GM18499 (cell line): ENCODE data around the gene CACNA2D3.

ENCODE experiments used
- ATAC-seq: cut with Tn5 transposase; IDR thresholded peaks from one replicate; pipeline ENCODE4 v1.9.1; 2021; ENCODE audit warnings: moderate number of reproducible peaks; ENCODE audit not compliant: insufficient read depth, unreplicated experiment

Gene CACNA2D3

DNA sequence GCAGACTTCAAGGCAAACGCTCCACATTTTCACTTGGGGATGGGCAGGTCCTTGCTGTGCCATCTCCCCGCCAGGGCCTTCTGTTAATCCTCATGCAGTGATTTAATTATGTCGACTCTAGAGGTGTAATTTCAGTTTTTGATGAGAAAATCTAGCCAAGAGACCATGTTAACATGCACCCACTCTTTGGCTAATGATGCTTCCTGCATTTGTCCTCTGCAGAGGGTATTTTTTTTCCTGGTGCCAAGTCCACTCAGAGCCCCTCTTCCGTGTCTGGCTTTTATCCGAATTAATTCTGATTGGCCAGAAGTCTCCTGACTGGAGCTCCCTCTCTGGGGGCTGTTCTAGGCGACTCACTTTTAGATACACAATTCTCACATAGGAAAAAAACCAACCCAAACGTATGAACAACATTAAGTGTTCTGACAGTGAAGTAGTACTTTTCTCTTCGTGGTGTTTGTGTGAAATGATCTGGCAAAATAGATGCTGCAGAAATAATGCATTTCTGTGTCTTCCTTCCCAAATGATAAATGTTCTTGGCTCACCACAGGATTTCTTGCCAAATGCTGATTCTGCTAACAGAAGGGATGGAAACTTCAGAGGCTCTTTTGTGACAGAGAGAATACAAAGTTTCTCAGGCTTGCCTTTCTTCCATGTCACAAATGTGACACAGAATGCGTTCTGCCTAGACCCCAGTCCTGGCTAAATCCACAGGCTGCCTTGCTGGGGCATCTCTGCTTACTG is 190.0 kb downstream of the CACNA2D3 start:
- ATAC-seq: no peak

DNA sequence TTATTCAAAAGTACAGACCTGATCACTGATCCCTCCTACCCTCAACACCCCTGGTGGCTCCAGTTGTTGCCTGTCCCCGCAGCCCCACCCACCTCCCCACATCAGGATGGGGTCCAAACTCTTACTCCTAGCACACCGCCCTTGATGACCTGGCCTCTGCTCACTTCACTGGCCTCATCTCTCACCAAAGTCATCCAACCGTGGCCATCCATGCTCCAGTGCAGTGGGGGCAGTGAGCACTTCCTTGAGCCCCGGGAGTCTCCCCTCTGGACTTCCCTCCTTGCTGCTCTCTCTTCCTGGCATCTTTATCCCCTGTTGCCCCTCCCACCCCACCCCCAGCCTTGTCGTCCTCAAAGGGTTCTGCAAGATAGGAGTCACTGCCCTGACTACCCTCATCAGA is 191.1 kb downstream of the CACNA2D3 start:
- ATAC-seq: no peak

DNA sequence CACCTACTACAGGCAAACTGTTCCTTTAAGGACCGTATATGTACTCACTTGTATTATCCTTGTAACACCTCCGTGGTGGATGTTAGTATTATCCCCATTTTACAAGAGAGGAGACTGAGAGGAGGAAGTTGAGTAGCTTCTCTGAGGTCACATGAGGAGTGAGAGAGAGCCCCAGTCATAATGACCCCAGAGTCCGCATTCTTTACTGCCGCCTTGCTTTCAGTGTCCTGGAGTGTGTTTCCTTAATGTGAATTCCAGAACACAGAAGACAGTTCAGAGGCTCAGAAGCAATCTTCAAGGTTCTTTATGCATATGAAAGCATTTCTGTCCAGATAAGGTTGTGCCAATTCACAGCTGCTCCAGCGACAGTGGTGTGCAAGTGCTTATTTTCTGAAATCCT is 199.2 kb downstream of the CACNA2D3 start:
- ATAC-seq: no peak

DNA sequence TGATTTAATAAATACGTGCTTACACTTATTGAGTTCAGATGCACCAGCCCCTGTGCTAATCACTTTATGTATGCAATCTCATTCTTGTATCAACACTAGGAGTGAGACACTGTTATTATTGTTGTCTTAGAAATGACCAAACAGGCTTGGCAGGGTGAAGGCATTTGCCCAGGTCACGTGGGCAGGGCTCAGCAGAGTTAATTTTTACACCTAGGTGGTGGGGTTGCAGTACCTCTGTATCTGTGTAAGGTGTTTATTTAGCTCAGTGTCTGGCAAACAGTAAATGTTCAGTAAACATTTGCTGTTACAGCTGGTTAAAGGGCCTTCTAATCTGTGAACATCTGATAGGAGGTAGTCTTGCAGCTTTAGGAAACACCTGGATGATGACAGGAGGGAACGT is 200.0 kb downstream of the CACNA2D3 start:
- ATAC-seq: no peak

DNA sequence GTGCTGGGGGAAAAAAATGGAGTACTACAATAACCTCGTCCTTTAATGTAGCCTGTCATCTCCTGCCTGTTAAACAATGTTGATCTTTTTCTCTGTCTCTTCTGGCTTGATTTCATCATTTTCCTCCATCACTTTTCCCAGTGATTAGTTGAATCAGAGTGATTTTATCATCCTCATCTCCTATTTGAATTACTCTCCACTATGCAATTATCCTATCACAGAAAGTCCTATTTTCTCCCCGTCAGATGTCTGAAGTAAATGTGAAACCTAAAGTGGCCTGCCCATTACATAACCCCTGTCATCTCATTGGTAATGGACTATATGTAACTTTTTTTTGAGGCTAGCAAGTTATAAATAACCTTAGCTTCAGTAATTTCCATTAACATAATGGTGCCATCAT is 201.8 kb downstream of the CACNA2D3 start:
- no peak for ATAC-seq

DNA sequence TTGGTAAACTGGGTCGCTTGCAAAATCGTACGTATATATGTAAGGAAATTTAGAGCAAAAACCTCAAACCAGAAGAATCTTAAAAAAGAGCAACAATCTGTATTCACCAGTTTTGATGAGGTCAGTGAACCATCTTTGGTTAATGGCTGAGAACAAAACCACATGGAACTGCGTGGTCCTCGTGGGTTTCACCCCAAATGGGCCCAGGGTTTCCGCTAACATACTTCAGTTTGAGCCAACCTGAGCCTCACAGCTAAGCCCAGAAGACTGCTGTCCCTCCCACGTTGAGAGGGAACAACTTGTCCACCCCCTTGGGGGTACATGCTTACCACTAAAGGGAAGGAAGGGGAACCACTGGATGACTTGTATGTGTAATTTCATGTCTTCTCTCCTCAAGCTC is 204.6 kb downstream of the CACNA2D3 start:
- no peak for ATAC-seq

DNA sequence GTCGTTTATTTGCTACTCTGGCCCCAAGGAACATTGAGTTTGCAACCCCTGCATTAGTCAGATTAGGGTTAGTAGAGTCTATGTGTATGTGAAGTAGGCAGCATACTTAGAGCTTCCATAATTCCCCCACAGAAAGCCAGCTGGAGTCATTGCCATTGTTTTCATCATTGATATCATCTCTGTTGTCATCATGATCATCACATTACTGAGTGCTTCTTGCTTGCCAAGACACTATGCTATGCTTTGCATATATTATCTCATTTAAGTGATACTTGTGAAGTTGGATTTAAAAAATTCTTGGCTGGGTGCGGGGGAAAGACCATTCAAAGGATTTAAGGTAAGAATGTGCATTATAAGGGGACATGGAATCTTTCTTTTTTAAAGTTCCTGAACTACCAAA is 209.0 kb downstream of the CACNA2D3 start:
- ATAC-seq: no peak

DNA sequence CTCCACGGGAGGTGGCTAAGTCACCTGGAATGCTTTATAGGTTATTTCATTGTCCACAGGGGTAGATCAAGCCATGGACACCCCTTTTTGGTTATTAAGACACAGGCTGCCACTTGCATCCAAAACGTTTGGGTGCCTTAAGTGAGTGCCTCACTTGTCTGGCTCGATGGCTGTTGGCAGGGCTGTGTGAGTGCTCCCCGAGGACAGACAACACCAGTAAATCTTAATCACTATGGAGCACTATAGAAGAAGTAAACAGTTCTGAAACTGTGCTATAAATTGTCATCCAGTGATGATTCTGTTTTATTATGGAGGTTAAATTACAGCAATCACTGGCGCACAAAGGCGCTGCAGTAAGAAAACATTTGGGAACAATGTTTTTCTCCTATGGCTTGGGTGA is 215.5 kb downstream of the CACNA2D3 start:
- ATAC-seq: no peak

DNA sequence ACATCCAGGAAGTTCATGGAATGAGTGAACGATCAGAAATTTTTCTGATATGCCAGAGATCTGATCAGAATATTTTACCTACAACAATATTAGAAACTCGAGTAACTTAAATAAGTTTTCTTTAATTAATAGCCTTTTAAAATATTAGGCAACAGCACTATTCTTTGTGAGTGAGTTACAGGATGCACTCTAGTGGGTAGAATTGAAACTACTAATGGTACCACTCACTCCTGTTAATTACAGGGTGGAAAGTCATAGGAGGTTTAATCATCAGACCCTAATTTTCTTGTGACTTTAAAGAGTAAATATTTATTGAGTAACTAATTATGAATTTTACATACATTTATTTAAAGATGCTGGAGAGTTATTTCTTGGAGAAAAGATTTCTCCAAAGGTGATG is 217.3 kb downstream of the CACNA2D3 start:
- ATAC-seq: no peak

DNA sequence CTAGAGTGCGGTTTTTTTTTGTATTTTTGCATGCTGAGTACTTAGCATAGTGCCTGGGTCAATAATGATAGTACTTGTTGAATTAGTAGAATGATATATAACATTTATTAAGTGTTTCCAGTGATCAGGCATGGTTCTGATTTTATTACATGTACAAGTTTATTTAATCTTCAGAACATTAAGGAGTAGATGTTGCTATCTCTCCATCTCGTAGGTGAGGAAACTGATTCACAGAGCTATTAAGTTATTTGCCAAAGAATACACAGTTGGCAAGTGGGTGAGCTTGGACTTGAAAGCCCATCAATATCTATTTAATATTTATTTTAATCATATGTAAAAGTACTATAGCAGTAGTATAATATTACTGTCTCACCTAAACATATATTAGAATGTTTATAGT is 219.5 kb downstream of the CACNA2D3 start:
- ATAC-seq: no peak

DNA sequence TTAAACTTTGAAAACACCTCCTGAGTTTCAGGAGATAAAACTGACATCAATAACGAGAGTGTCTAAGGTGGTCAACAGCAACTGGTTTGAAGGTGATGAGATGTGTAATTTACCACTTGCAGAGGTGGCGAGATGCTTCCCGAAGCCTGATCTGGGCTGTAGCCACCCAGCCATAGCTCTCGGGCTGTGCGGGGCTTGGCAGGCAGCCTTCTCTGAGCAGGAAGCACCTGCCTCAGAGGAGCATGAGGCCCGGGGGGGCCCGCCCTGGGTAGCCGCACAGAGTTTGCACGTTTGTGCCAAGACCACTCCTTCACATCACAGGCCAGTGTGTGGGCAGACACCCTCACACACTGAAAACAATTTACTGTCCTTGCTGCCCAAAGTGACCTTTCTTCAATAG is 220.3 kb downstream of the CACNA2D3 start:
- ATAC-seq: no peak

DNA sequence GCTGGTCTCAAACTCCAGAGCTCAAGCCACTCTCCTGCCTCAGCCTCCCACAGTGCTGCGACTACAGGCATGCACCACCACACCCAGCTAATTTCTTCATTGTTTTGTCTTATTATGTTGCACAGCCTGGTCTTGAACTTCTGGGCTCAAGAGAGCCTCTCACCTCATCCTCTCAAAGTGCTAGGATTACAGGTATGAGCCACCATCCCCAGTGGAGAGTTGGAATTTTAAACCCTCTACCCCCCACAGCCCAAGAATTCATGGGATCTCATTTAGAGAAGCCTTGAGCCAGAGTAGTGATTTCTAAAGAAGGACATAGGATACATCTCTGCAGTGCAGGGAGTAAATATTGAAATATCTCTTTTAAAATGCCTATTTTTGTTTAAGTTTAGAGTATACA is 221.1 kb downstream of the CACNA2D3 start:
- no peak for ATAC-seq

DNA sequence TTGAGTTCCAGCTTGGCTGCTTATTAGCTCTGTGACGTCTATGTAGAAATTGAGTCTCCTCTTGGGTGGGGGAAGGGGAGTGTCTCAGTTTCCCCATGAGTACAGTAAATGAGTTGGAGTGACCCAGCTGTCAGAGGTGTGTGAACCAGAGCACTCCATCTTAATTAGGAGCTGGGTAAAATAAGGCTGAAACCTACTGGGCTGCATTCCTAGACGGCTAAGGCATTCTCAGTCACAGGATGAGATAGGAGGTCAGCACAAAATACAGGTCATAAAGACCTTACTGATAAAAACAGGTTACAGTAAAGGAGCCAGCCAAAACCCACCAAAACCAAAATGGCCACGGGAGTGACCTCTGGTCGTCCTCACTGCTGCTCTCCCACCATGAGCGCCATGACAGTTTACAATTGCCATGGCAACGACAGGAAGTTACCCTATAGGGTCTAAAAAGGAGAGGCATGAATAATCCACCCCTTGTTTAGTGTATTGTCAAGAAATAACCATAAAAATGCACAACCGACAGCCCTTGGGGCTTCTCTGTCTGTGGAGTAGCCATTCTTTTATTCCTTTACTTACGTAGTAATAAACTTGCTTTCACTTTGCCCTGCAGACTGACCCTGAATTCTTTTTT is 222.4 kb downstream of the CACNA2D3 start:
- no peak for ATAC-seq

DNA sequence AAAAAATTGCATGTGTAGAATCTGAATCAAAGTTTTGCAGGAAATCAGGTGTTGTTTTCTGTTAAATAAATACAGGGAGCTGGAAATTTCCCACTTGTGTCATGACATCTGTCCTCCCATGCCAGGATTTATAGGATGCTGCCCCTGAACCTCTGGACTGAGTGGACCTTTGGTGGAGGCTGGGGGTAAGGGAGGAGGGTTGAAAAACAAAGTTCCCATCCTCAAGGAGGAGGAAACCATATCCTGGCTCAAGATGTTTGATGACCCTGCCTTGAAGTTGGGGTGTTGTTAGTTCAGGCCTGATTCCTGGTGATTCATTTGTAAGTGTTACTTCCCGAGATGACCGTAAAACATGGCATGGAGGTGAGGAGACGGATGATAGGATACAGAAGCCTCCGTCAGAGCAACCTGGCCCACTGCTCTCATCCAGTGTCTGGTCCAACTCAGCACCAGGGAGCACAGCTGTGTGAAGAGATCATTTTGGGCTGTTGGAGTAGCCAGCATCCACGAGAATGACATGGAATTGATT is 223.6 kb downstream of the CACNA2D3 start:
- ATAC-seq: no peak

DNA sequence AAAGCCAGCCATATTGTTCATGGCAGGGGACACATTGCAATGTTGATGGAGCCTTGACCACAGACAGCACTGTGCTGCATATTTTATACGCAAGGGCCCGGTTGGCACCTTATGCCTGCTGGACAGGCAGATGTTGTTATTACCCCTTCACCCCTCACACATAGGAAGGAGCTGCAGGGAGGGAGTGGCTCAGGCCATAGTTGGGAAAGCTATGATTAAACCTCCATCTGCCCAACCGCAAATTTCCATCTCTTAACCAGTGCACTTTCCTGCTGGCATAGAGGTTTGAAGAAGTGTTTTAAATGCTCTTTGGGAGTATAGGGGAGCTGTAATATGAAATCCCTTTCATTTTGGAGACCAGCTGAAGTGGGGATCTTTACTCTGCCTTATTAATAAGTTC is 224.7 kb downstream of the CACNA2D3 start:
- no peak for ATAC-seq

DNA sequence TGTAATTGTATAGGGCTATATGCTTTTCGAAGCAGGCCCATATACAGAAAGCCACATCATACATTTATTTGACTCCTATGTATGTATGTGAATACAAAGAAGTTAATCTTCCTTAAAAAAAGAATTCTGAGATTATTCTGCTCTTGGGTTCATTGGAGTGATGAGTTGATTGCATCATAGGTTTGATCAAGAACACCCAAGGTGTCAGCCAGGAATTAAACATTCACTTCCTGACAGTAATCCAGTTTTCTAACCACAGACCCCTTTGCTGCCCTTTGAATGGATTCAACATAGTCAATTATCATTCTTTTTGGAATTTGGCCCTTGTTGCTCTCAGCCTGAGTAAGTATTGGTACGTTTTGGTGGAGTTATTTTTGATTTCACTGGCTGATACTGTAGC is 225.6 kb downstream of the CACNA2D3 start:
- no peak for ATAC-seq

DNA sequence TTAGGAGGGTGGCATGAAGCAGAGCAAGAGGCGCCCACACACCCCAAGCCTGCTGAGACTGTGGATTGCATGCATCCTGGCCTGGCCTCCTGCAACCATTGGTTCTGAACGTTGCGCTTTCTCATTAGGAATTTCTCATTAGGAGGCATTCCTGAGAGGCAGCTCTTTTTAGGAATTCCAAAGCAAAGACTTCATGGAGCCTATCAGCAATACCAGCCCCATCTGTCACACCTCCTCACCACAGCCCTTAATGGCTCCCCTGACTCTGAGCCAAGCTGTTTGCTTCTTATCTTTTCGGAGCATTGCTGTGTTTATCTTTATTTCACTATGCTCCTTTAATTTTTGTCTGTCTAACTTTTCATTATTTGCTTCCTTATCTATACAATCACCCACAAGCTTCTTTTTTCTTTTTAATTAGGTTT is 226.9 kb downstream of the CACNA2D3 start:
- no peak for ATAC-seq

DNA sequence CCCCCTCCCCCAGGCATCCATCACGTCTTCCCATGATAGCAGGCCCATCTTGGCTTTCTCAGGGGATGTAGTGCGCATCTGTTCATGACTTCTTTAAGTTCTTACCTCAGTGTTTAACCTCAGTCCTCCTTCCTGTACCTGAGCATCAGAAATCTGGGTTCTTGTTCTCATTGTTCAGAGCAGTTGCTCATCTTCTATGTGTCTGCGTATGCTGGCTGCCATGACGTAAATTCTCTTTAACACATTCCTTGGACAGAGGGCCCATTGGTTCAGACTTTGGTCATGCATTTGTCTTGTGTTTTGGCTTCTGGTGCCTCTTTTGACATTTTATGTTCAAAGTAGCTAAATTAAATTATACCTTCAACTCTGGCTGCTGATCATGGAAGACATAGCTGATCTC is 227.3 kb downstream of the CACNA2D3 start:
- ATAC-seq: no peak

DNA sequence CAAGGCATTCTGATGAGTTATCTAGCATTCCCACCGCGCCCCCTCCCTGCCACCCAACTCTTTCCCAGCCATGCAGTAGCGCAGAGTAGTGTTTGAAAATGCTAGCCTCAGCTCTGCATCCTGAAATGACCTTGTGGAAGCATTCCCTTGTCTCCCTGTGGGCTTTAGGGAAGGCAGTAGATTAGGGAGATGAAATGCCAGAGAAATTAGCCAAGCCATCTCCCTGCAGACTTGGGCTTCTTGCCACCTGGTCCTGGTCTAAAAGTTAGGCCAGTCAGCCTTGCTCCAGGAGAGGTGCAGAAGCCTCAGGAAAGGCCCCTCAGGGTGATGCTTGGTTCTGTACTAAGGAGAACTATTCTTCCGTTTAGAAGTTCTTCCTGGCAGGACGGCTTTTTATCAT is 231.2 kb downstream of the CACNA2D3 start:
- no peak for ATAC-seq

DNA sequence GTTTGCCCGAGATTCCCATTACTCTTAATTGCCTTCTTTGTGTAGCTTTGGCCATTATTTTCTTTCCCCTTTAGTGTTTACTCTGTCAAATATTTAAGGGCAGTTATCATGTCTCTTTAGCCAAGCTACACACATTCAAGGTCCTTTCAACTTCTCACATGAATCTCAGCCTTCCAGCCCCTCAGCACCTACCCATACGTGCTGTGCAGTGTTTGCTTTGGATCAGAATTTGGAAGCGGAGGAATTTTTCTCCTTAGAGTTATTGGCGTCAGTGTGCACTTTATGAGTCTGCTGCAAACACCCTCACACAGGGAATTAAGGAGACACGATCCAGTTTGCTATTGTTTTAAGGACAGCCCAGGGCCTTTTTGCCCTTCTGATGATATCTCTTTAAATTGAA is 231.6 kb downstream of the CACNA2D3 start:
- no peak for ATAC-seq

DNA sequence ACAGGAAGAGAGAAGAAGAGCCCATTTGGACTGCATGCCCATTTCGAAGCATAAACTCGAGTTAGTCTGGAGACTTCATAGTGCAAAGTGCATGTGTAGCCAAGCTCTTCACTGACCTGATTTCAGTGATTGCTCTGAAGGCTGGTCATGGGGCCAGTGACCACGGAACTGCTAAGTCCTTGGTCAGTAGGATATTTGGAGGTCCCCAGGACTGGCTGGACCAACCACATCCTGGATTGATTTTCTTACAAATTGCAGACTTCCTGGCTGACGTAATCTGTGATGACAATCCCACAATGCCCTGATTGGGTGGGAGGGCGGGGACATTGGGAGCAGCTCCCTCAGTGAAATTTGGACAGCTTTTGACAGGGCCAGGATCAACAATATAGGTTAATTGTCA is 233.4 kb downstream of the CACNA2D3 start:
- ATAC-seq: no peak
